Measurements from ENCODE around the gene SYT2. TPM values are rescaled to one million over a fixed set of nuclear protein-coding genes. Genes with fewer than 3 reads are reported as not detected.
"Not testable (repeated sequence)": the region's sequence is repeated elsewhere in the genome, so short reads cannot be mapped to it uniquely, and the experiment has no call there.

The SYT2 gene
- total RNA-seq, 1 experiment from 2014 or later, result not detected

- Mint-ChIP-seq H3K9me3 (ENCODE audit: low read depth, unreplicated experiment) (no peaks in the 10 kb centered on the region), H3K27me3 (ENCODE audit: unreplicated experiment) (peaks cover 33% of the 10 kb centered on the region), H3K4me1 (ENCODE audit: low read depth, unreplicated experiment) (peaks cover 10% of the 10 kb centered on the region), H3K36me3 (ENCODE audit: insufficient read depth, unreplicated experiment) (peaks cover 3% of the 10 kb centered on the region), H3K27ac (ENCODE audit: unreplicated experiment) (no peak overlapping the region), H3K4me3 (ENCODE audit: low read depth, unreplicated experiment) (no peak overlapping the region)
- BruUV-seq (replicated peaks), result no TSS peak
- intact Hi-C loops (cut with micrococcal nuclease; ENCODE audit: unreplicated experiment), result loop anchor here (5.0 to 10.0 kb wide), 2 partner anchors 254 to 532 kb away; no protein-coding TSS in a partner anchor
- no peak for TF ChIP-seq CTCF (IDR thresholded peaks at IDR 0.05; ENCODE audit: unreplicated experiment)
- CTCF ChIA-PET, result no interaction called here
- DNase-seq, result no peak
Observed at GRCh38 chr1:202716654-202717053, 6.4 kb upstream of the SYT2 start.

- H3K9me3 Mint-ChIP-seq (ENCODE audit: low read depth, unreplicated experiment); H3K36me3 Mint-ChIP-seq (ENCODE audit: insufficient read depth, unreplicated experiment); H3K27ac Mint-ChIP-seq (ENCODE audit: unreplicated experiment); DNase-seq; H3K4me1 Mint-ChIP-seq (ENCODE audit: low read depth, unreplicated experiment); H3K4me3 Mint-ChIP-seq (ENCODE audit: low read depth, unreplicated experiment); BruUV-seq (replicated peaks): not testable (repeated sequence)
- H3K27me3 Mint-ChIP-seq (ENCODE audit: unreplicated experiment), result peaks cover 57% of the 10 kb centered on the region
- CTCF ChIA-PET, result interaction anchor here (0.7 to 1.0 kb wide), 2 partner anchors 33 to 55 kb away, joined by 3 to 5 read pairs; no protein-coding TSS in a partner anchor
- intact Hi-C loops (cut with micrococcal nuclease; ENCODE audit: unreplicated experiment), result loop anchor here (10.0 kb wide), 1 partner anchor 529 kb away; no protein-coding TSS in a partner anchor
Observed at GRCh38 chr1:202714202-202714601, 3.9 kb upstream of the SYT2 start.

GRCh38 chr1:202713110-202713509 is 2.9 kb upstream of the SYT2 start:
- intact Hi-C loops (cut with micrococcal nuclease; ENCODE audit: unreplicated experiment), result loop anchor here (10.0 kb wide), 1 partner anchor 528 kb away; no protein-coding TSS in a partner anchor
- peak; percentile 49 for DNase-seq
- CTCF ChIA-PET, result interaction anchor here (0.6 to 1.6 kb wide), 6 partner anchors 13 to 360 kb away, joined by 3 to 8 read pairs (median 4); no protein-coding TSS in a partner anchor
- peaks cover 68% of the 10 kb centered on the region for H3K27me3 Mint-ChIP-seq (ENCODE audit: unreplicated experiment)
- no peak overlapping the region for H3K4me3 Mint-ChIP-seq (ENCODE audit: low read depth, unreplicated experiment)
- TF ChIP-seq CTCF (IDR thresholded peaks at IDR 0.05; ENCODE audit: unreplicated experiment), result no peak
- H3K9me3 Mint-ChIP-seq (ENCODE audit: low read depth, unreplicated experiment), result no peaks in the 10 kb centered on the region
- H3K27ac Mint-ChIP-seq (ENCODE audit: unreplicated experiment), result no peak overlapping the region
- BruUV-seq (replicated peaks), result no TSS peak
- H3K4me1 Mint-ChIP-seq (ENCODE audit: low read depth, unreplicated experiment), result peaks cover 10% of the 10 kb centered on the region
- H3K36me3 Mint-ChIP-seq (ENCODE audit: insufficient read depth, unreplicated experiment), result no peaks in the 10 kb centered on the region

- H3K27ac Mint-ChIP-seq (ENCODE audit: unreplicated experiment), result no peak overlapping the region
- no peak for DNase-seq
- peaks cover 10% of the 10 kb centered on the region for H3K4me1 Mint-ChIP-seq (ENCODE audit: low read depth, unreplicated experiment)
- CTCF ChIA-PET, result interaction anchor here (0.5 to 1.6 kb wide), 4 partner anchors 12 to 248 kb away, joined by 3 to 6 read pairs (median 4); no protein-coding TSS in a partner anchor
- H3K9me3 Mint-ChIP-seq (ENCODE audit: low read depth, unreplicated experiment), result no peaks in the 10 kb centered on the region
- H3K36me3 Mint-ChIP-seq (ENCODE audit: insufficient read depth, unreplicated experiment), result no peaks in the 10 kb centered on the region
- H3K27me3 Mint-ChIP-seq (ENCODE audit: unreplicated experiment), result peaks cover 79% of the 10 kb centered on the region
- intact Hi-C loops (cut with micrococcal nuclease; ENCODE audit: unreplicated experiment), result loop anchor here (10.0 kb wide), 1 partner anchor 527 kb away; no protein-coding TSS in a partner anchor
- no peak overlapping the region for H3K4me3 Mint-ChIP-seq (ENCODE audit: low read depth, unreplicated experiment)
- no TSS peak for BruUV-seq (replicated peaks)
- no peak for TF ChIP-seq CTCF (IDR thresholded peaks at IDR 0.05; ENCODE audit: unreplicated experiment)
Observed at GRCh38 chr1:202711949-202712635, 1.8 kb upstream of the SYT2 start.

All from Calu3 (cell line).